ENCODE measurements around the gene FARP1. TPM values are rescaled to one million over a fixed set of nuclear protein-coding genes. Genes with fewer than 3 reads are reported as not detected.

The FARP1 gene
- total RNA-seq, 5 donors from 2014 or later (not counting 1 experiment from before 2014, with no cell fraction given) = 0.51 to 2.0 (median 1.0) TPM

DNA sequence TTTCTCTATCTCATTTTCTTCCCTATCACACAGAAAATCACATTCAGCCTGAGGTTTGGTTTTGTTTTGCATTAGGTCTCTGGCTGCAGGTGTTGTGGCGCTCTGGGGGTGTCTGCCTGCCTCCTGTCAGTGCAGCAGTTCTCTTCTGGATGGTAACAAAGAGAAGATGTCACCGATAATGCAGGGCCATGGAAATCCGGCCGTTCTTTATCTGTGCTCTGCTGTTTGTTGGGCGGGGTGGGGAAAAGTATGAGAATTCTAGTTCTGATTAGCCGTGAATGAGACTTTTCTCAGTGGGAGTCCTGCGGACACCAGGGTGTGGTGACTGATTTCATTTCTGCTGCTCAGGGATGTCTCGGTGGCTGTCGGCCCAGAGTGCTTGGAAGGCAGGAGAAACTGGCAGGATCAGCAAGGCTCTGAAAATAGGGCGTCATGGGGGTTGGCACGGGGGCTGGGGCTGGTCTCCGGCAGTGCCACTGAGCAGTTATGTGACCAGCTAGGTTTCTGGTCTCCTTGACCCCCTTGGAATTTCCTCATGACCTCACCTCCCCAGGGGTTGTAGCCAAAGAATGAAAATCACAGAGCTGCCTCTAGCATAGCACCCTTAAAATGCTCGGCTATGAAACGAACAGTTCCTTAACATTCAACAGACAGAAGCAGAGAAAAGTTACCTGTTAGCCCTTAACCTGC, 29.2 kb downstream of the FARP1 start:
- POLR2A ChIA-PET = no interaction called here
- no peaks in the 10 kb centered on the region for H3K4me1 ChIP-seq (ENCODE audit: control insufficient read depth in 1 of 2, extremely low read depth in 1 of 2, insufficient read depth in 2 of 2, low read length in 2 of 2)
- no peak overlapping the region for H3K27ac Mint-ChIP-seq
- no peak overlapping the region for H3K4me3 Mint-ChIP-seq
- H3K4me1 Mint-ChIP-seq = no peaks in the 10 kb centered on the region
- H3K27me3 Mint-ChIP-seq = peaks cover 14 to 26% of the 10 kb centered on the region in 2 donors
- no peaks in the 10 kb centered on the region for H3K36me3 Mint-ChIP-seq
- peaks cover 0 to 5% of the 10 kb centered on the region in 2 experiments for H3K27me3 ChIP-seq (replicated peaks in 1 of 2; ENCODE audit: control insufficient read depth in 2 of 2, extremely low read depth in 1 of 2, insufficient read depth in 2 of 2, low read length in 1 of 2)
- 77% methylated on average over 10 of the region's 14 CpGs for WGBS (ENCODE audit: insufficient coverage)
- no peaks in the 10 kb centered on the region for H3K9me3 Mint-ChIP-seq
- no peaks in the 10 kb centered on the region for H3K9me3 ChIP-seq
- no peak overlapping the region for H3K4me3 ChIP-seq (ENCODE audit: control insufficient read depth in 1 of 2, extremely low read depth in 1 of 2, low read length in 1 of 2)
- no peak for ATAC-seq (replicated peaks in 1 of 4)
- DNase-seq = no peak
- CTCF ChIA-PET = no interaction called here
- no peaks in the 10 kb centered on the region for H3K36me3 ChIP-seq (ENCODE audit: control insufficient read depth in 2 of 2, extremely low read depth in 1 of 2, insufficient read depth in 1 of 2, low read length in 1 of 2)
- H3K27ac ChIP-seq (ENCODE audit: low read length) = no peak overlapping the region

GRCh38 chr13:98172590-98173422, 29.9 kb downstream of the FARP1 start:
- DNase-seq (no peak), ATAC-seq (replicated peaks in 1 of 4) (no peak)
- no peaks in the 10 kb centered on the region for H3K4me1 ChIP-seq (ENCODE audit: control insufficient read depth in 1 of 2, extremely low read depth in 1 of 2, insufficient read depth in 2 of 2, low read length in 2 of 2)
- Mint-ChIP-seq H3K4me1 (no peaks in the 10 kb centered on the region), H3K27me3 (peaks cover 14 to 26% of the 10 kb centered on the region in 2 donors), H3K27ac (no peak overlapping the region), H3K4me3 (no peak overlapping the region), H3K9me3 (no peaks in the 10 kb centered on the region), H3K36me3 (no peaks in the 10 kb centered on the region)
- peaks cover 0 to 5% of the 10 kb centered on the region in 2 experiments for H3K27me3 ChIP-seq (replicated peaks in 1 of 2; ENCODE audit: control insufficient read depth in 2 of 2, extremely low read depth in 1 of 2, insufficient read depth in 2 of 2, low read length in 1 of 2)
- ChIA-PET CTCF (no interaction called here), POLR2A (no interaction called here)
- H3K9me3 ChIP-seq = no peaks in the 10 kb centered on the region
- 42% methylated on average over 2 of the region's 7 CpGs for WGBS (ENCODE audit: insufficient coverage)
- H3K4me3 ChIP-seq (ENCODE audit: control insufficient read depth in 1 of 2, extremely low read depth in 1 of 2, low read length in 1 of 2) = no peak overlapping the region
- no peaks in the 10 kb centered on the region for H3K36me3 ChIP-seq (ENCODE audit: control insufficient read depth in 2 of 2, extremely low read depth in 1 of 2, insufficient read depth in 1 of 2, low read length in 1 of 2)
- H3K27ac ChIP-seq (ENCODE audit: low read length) = no peak overlapping the region

DNA sequence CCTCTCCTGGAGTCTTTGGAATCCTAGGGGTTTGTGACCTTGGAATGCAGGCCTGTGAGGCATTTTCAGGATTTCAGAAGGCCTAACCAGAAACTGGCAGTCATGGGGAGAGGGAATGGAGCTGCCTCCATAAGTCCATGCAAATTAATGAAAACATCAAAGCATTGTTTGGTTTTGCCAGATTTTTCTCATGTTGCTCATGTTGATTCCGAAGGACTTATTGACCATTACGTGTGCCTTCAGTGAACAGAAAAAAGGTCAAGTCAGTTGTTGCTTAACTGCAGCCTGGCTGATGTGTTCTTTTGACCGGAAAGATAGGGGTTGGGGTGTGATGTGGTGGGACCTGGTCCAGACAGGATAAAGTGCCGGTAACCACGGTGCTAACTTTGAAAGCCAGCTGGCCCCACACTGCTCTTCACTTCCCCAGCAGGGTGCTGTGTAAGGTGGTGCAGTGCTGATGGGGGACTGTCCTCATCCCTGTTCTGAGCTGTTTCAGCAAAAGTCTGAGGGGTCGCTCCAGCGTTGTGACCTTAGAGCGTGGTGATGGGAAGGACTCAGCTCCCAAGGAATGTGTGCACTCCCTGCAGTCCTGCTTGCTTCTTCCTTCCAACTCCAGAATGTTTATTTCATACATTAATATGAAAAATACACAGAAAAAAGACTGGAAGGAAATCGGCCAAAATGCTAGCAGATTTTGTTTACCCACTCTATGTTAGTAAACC, 30.7 kb downstream of the FARP1 start:
- peaks cover 0 to 5% of the 10 kb centered on the region in 2 experiments for H3K27me3 ChIP-seq (replicated peaks in 1 of 2; ENCODE audit: control insufficient read depth in 2 of 2, extremely low read depth in 1 of 2, insufficient read depth in 2 of 2, low read length in 1 of 2)
- no peak overlapping the region for H3K4me3 ChIP-seq (ENCODE audit: control insufficient read depth in 1 of 2, extremely low read depth in 1 of 2, low read length in 1 of 2)
- no peaks in the 10 kb centered on the region for H3K36me3 ChIP-seq (ENCODE audit: control insufficient read depth in 2 of 2, extremely low read depth in 1 of 2, insufficient read depth in 1 of 2, low read length in 1 of 2)
- ChIA-PET CTCF (no interaction called here), POLR2A (no interaction called here)
- H3K4me3 Mint-ChIP-seq = no peak overlapping the region
- DNase-seq (no peak), ATAC-seq (replicated peaks in 1 of 4) (no peak)
- no peaks in the 10 kb centered on the region for H3K4me1 ChIP-seq (ENCODE audit: control insufficient read depth in 1 of 2, extremely low read depth in 1 of 2, insufficient read depth in 2 of 2, low read length in 2 of 2)
- peaks cover 14 to 26% of the 10 kb centered on the region in 2 donors for H3K27me3 Mint-ChIP-seq
- no peaks in the 10 kb centered on the region for H3K4me1 Mint-ChIP-seq
- H3K27ac Mint-ChIP-seq = no peak overlapping the region
- no peaks in the 10 kb centered on the region for H3K9me3 ChIP-seq
- WGBS (ENCODE audit: insufficient coverage) = 71% methylated on average over 3 of the region's 9 CpGs
- no peak overlapping the region for H3K27ac ChIP-seq (ENCODE audit: low read length)
- H3K9me3 Mint-ChIP-seq = no peaks in the 10 kb centered on the region
- H3K36me3 Mint-ChIP-seq = no peaks in the 10 kb centered on the region

- WGBS (ENCODE audit: insufficient coverage) = 87% methylated on average over 7 of the region's 7 CpGs
- H3K27ac Mint-ChIP-seq = no peak overlapping the region
- no peaks in the 10 kb centered on the region for H3K36me3 Mint-ChIP-seq
- H3K4me3 Mint-ChIP-seq = no peak overlapping the region
- no peaks in the 10 kb centered on the region for H3K9me3 ChIP-seq
- ATAC-seq (replicated peaks in 1 of 4) (no peak), DNase-seq (no peak)
- peaks cover 14 to 22% of the 10 kb centered on the region in 2 donors for H3K27me3 Mint-ChIP-seq
- no peaks in the 10 kb centered on the region for H3K4me1 ChIP-seq (ENCODE audit: control insufficient read depth in 1 of 2, extremely low read depth in 1 of 2, insufficient read depth in 2 of 2, low read length in 2 of 2)
- no peak overlapping the region for H3K4me3 ChIP-seq (ENCODE audit: control insufficient read depth in 1 of 2, extremely low read depth in 1 of 2, low read length in 1 of 2)
- H3K4me1 Mint-ChIP-seq = no peaks in the 10 kb centered on the region
- CTCF ChIA-PET = no interaction called here
- H3K9me3 Mint-ChIP-seq = no peaks in the 10 kb centered on the region
- H3K27ac ChIP-seq (ENCODE audit: low read length) = no peak overlapping the region
- POLR2A ChIA-PET = no interaction called here
- H3K36me3 ChIP-seq (ENCODE audit: control insufficient read depth in 2 of 2, extremely low read depth in 1 of 2, insufficient read depth in 1 of 2, low read length in 1 of 2) = no peaks in the 10 kb centered on the region
- peaks cover 0 to 5% of the 10 kb centered on the region in 2 experiments for H3K27me3 ChIP-seq (replicated peaks in 1 of 2; ENCODE audit: control insufficient read depth in 2 of 2, extremely low read depth in 1 of 2, insufficient read depth in 2 of 2, low read length in 1 of 2)
These were observed 31.4 kb downstream of the FARP1 start for GRCh38 chr13:98174307-98174706.

DNA sequence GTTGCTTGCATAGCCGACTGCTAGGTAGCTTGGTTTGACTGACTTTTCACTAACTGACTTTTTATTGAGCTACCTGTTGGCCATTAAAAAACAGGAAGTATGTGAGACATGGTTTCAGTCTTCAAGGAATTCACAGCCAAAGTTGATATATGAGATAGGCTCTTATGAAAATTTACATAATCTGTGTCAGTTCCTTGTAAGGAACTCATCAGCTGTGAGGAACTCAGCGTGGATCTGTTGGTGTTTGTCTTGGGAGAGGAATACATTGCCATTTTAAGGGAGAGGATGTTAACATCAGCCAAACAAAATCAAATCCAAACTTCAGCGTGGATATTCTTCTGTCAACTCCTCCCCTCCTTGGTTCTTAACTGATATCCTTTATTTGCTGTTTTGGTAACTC, 32.1 kb downstream of the FARP1 start:
- Mint-ChIP-seq H3K27me3 (peaks cover 14 to 19% of the 10 kb centered on the region in 2 donors), H3K4me3 (no peak overlapping the region), H3K36me3 (no peaks in the 10 kb centered on the region), H3K4me1 (no peaks in the 10 kb centered on the region), H3K27ac (no peak overlapping the region), H3K9me3 (no peaks in the 10 kb centered on the region)
- Histone ChIP-seq H3K27ac (ENCODE audit: low read length) (no peak overlapping the region), H3K4me3 (ENCODE audit: control insufficient read depth in 1 of 2, extremely low read depth in 1 of 2, low read length in 1 of 2) (no peak overlapping the region), H3K36me3 (ENCODE audit: control insufficient read depth in 2 of 2, extremely low read depth in 1 of 2, insufficient read depth in 1 of 2, low read length in 1 of 2) (no peaks in the 10 kb centered on the region), H3K4me1 (ENCODE audit: control insufficient read depth in 1 of 2, extremely low read depth in 1 of 2, insufficient read depth in 2 of 2, low read length in 2 of 2) (no peaks in the 10 kb centered on the region), H3K9me3 (no peaks in the 10 kb centered on the region), H3K27me3 (replicated peaks in 1 of 2; ENCODE audit: control insufficient read depth in 2 of 2, extremely low read depth in 1 of 2, insufficient read depth in 2 of 2, low read length in 1 of 2) (peaks cover 0 to 5% of the 10 kb centered on the region in 2 experiments)
- WGBS (ENCODE audit: insufficient coverage) = 71% methylated on average over 1 of the region's 3 CpGs
- DNase-seq = no peak
- CTCF ChIA-PET = no interaction called here
- no peak for ATAC-seq (replicated peaks in 1 of 4)
- POLR2A ChIA-PET = interaction anchor here in 1 of 2 donors (0.7 kb wide), 1 partner anchor 573 kb away, joined by 3 read pairs; no protein-coding TSS in a partner anchor

- Mint-ChIP-seq H3K4me3 (no peak overlapping the region), H3K36me3 (no peaks in the 10 kb centered on the region), H3K27ac (no peak overlapping the region), H3K4me1 (no peaks in the 10 kb centered on the region), H3K9me3 (peaks cover 0 to 4% (median 0%) of the 10 kb centered on the region in 3 donors), H3K27me3 (peaks cover 14 to 20% of the 10 kb centered on the region in 2 donors)
- 91% methylated on average over 2 of the region's 3 CpGs for WGBS (ENCODE audit: insufficient coverage)
- DNase-seq (no peak), ATAC-seq (replicated peaks in 1 of 4) (no peak)
- Histone ChIP-seq H3K27ac (ENCODE audit: low read length) (no peak overlapping the region), H3K4me1 (ENCODE audit: control insufficient read depth in 1 of 2, extremely low read depth in 1 of 2, insufficient read depth in 2 of 2, low read length in 2 of 2) (no peaks in the 10 kb centered on the region), H3K36me3 (ENCODE audit: control insufficient read depth in 2 of 2, extremely low read depth in 1 of 2, insufficient read depth in 1 of 2, low read length in 1 of 2) (no peaks in the 10 kb centered on the region), H3K27me3 (replicated peaks in 1 of 2; ENCODE audit: control insufficient read depth in 2 of 2, extremely low read depth in 1 of 2, insufficient read depth in 2 of 2, low read length in 1 of 2) (peaks cover 0 to 7% of the 10 kb centered on the region in 2 experiments), H3K9me3 (no peaks in the 10 kb centered on the region), H3K4me3 (ENCODE audit: control insufficient read depth in 1 of 2, extremely low read depth in 1 of 2, low read length in 1 of 2) (no peak overlapping the region)
- ChIA-PET CTCF (no interaction called here), POLR2A (interaction anchor here in 1 of 2 donors (0.7 kb wide), 1 partner anchor 572 kb away, joined by 3 read pairs; no protein-coding TSS in a partner anchor)
These were observed 32.9 kb downstream of the FARP1 start for GRCh38 chr13:98175823-98176222.

All from T-cell (primary cell).